Hepatocyte (in vitro differentiated cells): ENCODE data around the gene LCN12.

Experiments used
- EZH2 ChIP-seq: fragments of 200-600 bp; sonication (generic); IDR thresholded peaks from 2 replicates; pipeline ENCODE4 v1.6.1; 2016; ENCODE audit warnings: antibody characterized with exemption, mild to moderate bottlenecking, borderline replicate concordance
- EZH2phosphoT487 ChIP-seq: fragments of 200-600 bp; sonication (generic); IDR thresholded peaks from one replicate; pipeline ENCODE4 v1.6.1; 2018; ENCODE audit warnings: antibody characterized with exemption, mild to moderate bottlenecking, low read depth, moderate library complexity; ENCODE audit not compliant: unreplicated experiment, severe bottlenecking
- TF ChIP-seq, protein P1 (sequence below): fragments of 200-600 bp; sonication (generic); IDR thresholded peaks from 2 replicates; pipeline ENCODE4 v1.5.1; 2016; ENCODE audit warnings: antibody characterized with exemption, mild to moderate bottlenecking; ENCODE audit not compliant: poor library complexity

- TF ChIP-seq, protein P1, sequence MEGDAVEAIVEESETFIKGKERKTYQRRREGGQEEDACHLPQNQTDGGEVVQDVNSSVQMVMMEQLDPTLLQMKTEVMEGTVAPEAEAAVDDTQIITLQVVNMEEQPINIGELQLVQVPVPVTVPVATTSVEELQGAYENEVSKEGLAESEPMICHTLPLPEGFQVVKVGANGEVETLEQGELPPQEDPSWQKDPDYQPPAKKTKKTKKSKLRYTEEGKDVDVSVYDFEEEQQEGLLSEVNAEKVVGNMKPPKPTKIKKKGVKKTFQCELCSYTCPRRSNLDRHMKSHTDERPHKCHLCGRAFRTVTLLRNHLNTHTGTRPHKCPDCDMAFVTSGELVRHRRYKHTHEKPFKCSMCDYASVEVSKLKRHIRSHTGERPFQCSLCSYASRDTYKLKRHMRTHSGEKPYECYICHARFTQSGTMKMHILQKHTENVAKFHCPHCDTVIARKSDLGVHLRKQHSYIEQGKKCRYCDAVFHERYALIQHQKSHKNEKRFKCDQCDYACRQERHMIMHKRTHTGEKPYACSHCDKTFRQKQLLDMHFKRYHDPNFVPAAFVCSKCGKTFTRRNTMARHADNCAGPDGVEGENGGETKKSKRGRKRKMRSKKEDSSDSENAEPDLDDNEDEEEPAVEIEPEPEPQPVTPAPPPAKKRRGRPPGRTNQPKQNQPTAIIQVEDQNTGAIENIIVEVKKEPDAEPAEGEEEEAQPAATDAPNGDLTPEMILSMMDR: no peak
- no peak for TF ChIP-seq EZH2
- TF ChIP-seq EZH2phosphoT487: no peak
Measured at GRCh38 chr9:136906266-136906665, 45.8 kb upstream of the LCN12 start.
